Chondrocyte (in vitro differentiated cells): ENCODE results near the gene C9orf72. TPM values are rescaled to one million over a fixed set of nuclear protein-coding genes. Genes with fewer than 3 reads are reported as not detected.

Experiments
- DNase-seq: peaks from one replicate; pipeline ENCODE4 v3.0.0; 2021; ENCODE audit warnings: mixed read lengths, low spot score
- H3K27ac Mint-ChIP-seq: one replicate; pipeline ENCODE4 v1.8.0; 2021; ENCODE audit warnings: mild to moderate bottlenecking, moderate library complexity, mixed read lengths; ENCODE audit not compliant: unreplicated experiment
- H3K27me3 Mint-ChIP-seq: 2 replicates; pipeline ENCODE4 v1.8.0; 2021; ENCODE audit warnings: low read depth, mixed read lengths
- H3K36me3 Mint-ChIP-seq: 2 replicates; pipeline ENCODE4 v1.8.0; 2021; ENCODE audit warnings: low read depth, mixed read lengths
- H3K4me1 Mint-ChIP-seq: 2 replicates; pipeline ENCODE4 v1.8.0; 2021; ENCODE audit warnings: low read depth, mild to moderate bottlenecking, mixed read lengths
- H3K4me3 Mint-ChIP-seq: one replicate; pipeline ENCODE4 v1.8.0; 2021; ENCODE audit warnings: mild to moderate bottlenecking, moderate library complexity, mixed read lengths; ENCODE audit not compliant: unreplicated experiment
- H3K9me3 Mint-ChIP-seq: 2 replicates; pipeline ENCODE4 v1.8.0; 2021; ENCODE audit warnings: low read depth, mixed read lengths
- CTCF ChIP-seq: fragments of 200-600 bp; sonication (generic); IDR thresholded peaks from 2 replicates; pipeline ENCODE4 v1.5.0; 2021; ENCODE audit warnings: antibody characterized with exemption, mild to moderate bottlenecking, moderate library complexity
- total RNA-seq: library from RNA; stranded (reverse); gene quantifications from 3 replicates; pipeline ENCODE4 v1.2.1, GENCODE V29; 2021

C9orf72 gene
- total RNA-seq, 1 donor from 2014 or later, result 9.4 TPM

GRCh38 chr9:27590651-27591050 is 17.4 kb upstream of the C9orf72 start:
- no peak overlapping the region for H3K27ac Mint-ChIP-seq
- H3K4me1 Mint-ChIP-seq, result peaks cover 3% of the 10 kb centered on the region
- peaks cover 9% of the 10 kb centered on the region for H3K9me3 Mint-ChIP-seq
- DNase-seq, result no peak
- no peaks in the 10 kb centered on the region for H3K36me3 Mint-ChIP-seq
- peaks cover 28% of the 10 kb centered on the region for H3K27me3 Mint-ChIP-seq
- H3K4me3 Mint-ChIP-seq, result no peak overlapping the region
- no peak for TF ChIP-seq CTCF

DNA sequence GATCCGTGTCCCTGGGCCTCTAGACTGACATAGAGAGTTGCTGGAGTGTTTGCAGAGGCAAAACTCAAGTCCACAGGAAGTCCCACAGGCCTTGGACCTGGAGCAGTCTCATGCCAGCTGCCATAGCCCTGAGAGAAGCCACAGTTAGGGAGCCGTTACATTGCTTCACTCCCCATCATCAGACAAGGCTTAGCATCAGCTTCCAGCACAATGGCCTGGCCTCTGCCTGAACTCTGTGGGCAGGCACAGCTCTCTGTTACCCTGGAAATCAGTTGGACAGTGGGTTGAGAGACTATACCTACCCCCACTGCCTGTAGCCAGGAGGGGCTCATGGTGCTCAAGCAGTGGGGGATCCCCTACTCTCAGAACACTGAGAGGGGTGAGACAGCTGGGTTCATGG is 16.2 kb upstream of the C9orf72 start:
- Mint-ChIP-seq H3K4me3 (no peak overlapping the region), H3K9me3 (peaks cover 9% of the 10 kb centered on the region), H3K4me1 (peaks cover 3% of the 10 kb centered on the region), H3K36me3 (no peaks in the 10 kb centered on the region), H3K27ac (no peak overlapping the region), H3K27me3 (peaks cover 32% of the 10 kb centered on the region)
- no peak for TF ChIP-seq CTCF
- DNase-seq, result no peak

GRCh38 chr9:27586304-27586703 is 13.0 kb upstream of the C9orf72 start:
- peaks cover 4% of the 10 kb centered on the region for H3K9me3 Mint-ChIP-seq
- no peak overlapping the region for H3K4me3 Mint-ChIP-seq
- peaks cover 34% of the 10 kb centered on the region for H3K27me3 Mint-ChIP-seq
- H3K27ac Mint-ChIP-seq, result no peak overlapping the region
- no peak for DNase-seq
- no peaks in the 10 kb centered on the region for H3K36me3 Mint-ChIP-seq
- no peak for TF ChIP-seq CTCF
- H3K4me1 Mint-ChIP-seq, result peaks cover 3% of the 10 kb centered on the region

DNA sequence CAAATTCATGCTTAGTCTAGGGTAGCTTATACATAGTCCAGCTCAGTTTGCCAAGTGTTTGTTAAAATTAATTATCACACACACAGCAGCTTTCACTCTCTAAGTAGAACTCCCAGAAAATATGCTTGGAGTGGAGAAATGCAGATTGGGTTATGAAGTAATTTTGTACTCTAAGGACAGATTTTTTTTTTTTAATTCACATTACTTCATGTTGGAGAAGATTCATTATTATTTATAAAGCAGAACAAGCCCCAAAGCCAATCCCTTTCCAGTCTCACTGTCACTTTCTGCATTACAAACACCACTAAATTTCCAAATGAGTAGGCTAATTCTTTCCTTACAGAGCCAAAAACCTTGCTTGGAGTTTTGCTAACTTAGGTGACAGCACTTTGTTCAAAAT is 11.7 kb upstream of the C9orf72 start:
- no peak overlapping the region for H3K4me3 Mint-ChIP-seq
- no peak for DNase-seq
- no peaks in the 10 kb centered on the region for H3K36me3 Mint-ChIP-seq
- no peak overlapping the region for H3K27ac Mint-ChIP-seq
- H3K27me3 Mint-ChIP-seq, result peaks cover 34% of the 10 kb centered on the region
- H3K9me3 Mint-ChIP-seq, result no peaks in the 10 kb centered on the region
- H3K4me1 Mint-ChIP-seq, result no peaks in the 10 kb centered on the region
- TF ChIP-seq CTCF, result no peak

DNA sequence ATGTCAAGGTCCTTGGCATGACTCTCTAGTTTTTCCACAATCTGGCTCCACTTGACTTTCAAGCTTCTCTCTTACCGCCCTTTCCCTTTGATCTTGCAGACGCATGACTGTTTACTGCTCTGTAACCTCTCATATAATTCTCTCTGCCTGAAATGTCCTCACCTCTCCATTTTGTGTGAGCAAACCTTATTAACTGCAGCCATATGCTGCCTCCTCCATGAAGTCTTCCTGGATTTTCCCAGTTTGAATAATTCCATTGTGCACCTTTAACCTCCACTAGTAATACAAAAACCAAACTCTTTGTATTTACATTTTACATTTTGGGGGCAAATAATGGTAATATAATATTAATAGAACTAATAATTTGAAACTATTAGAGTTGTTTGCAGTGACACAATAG is 9.5 kb upstream of the C9orf72 start:
- Mint-ChIP-seq H3K36me3 (no peaks in the 10 kb centered on the region), H3K4me3 (no peak overlapping the region), H3K4me1 (no peaks in the 10 kb centered on the region), H3K9me3 (peaks cover 9% of the 10 kb centered on the region), H3K27me3 (peaks cover 39% of the 10 kb centered on the region), H3K27ac (no peak overlapping the region)
- no peak for TF ChIP-seq CTCF
- DNase-seq, result no peak
